Activated CD4-positive, alpha-beta T cell treated with anti-CD3 and anti-CD28 coated beads, Interleukin-2, amount 10 ng/mL, durations not matched to agents 7 days and 5 days (primary cell): ENCODE data around the gene JMJD6. TPM values are rescaled to one million over a fixed set of nuclear protein-coding genes. Genes with fewer than 3 reads are reported as not detected.
"Not testable (repeated sequence)": the region's sequence is repeated elsewhere in the genome, so short reads cannot be mapped to it uniquely, and the experiment has no call there.

ENCODE experiments used
- CTCF ChIA-PET: fragments of 350-600 bp; sonication (Branson Sonifier 250); formaldehyde crosslinking; loops from one replicate; lab custom pipeline; 2021; ENCODE audit warnings: antibody characterized with exemption; lab: Charles Lee
- POLR2A ChIA-PET: fragments of 350-600 bp; sonication (Branson Sonifier 250); formaldehyde crosslinking; loops from one replicate; lab custom pipeline; 2021; ENCODE audit warnings: antibody characterized with exemption; lab: Charles Lee
- DNase-seq: peaks from one replicate; pipeline ENCODE4 v3.0.0-alpha.2; 2020
- H3K27ac Mint-ChIP-seq: one replicate; pipeline ENCODE4 v1.8.0; 2021; ENCODE audit warnings: mild to moderate bottlenecking, moderate library complexity, mixed read lengths
- H3K27me3 Mint-ChIP-seq: one replicate; pipeline ENCODE4 v1.8.0; 2021; ENCODE audit warnings: mixed read lengths
- H3K36me3 Mint-ChIP-seq: one replicate; pipeline ENCODE4 v1.8.0; 2021; ENCODE audit warnings: low read depth, mixed read lengths
- H3K4me1 Mint-ChIP-seq: one replicate; pipeline ENCODE4 v1.8.0; 2021; ENCODE audit warnings: mixed read lengths
- H3K4me3 Mint-ChIP-seq: one replicate; pipeline ENCODE4 v1.8.0; 2021; ENCODE audit warnings: mild to moderate bottlenecking, moderate library complexity, mixed read lengths
- H3K9me3 Mint-ChIP-seq: one replicate; pipeline ENCODE4 v1.8.0; 2021; ENCODE audit warnings: mixed read lengths
- total RNA-seq, 2 experiments: library from RNA; stranded (reverse); gene quantifications; one replicate each; pipeline ENCODE4 v1.2.3, GENCODE V29; 2021

The JMJD6 gene
- total RNA-seq, 2 experiments from 2014 or later: 42.9 to 51.3 TPM

GRCh38 chr17:76745785-76746184 lies 19.4 kb upstream of the JMJD6 start:
- POLR2A ChIA-PET, H3K4me3 Mint-ChIP-seq, DNase-seq, H3K9me3 Mint-ChIP-seq, H3K27me3 Mint-ChIP-seq, H3K27ac Mint-ChIP-seq: not testable (repeated sequence)
- H3K36me3 Mint-ChIP-seq: peaks cover 59% of the 10 kb centered on the region
- CTCF ChIA-PET: interaction anchor here (0.6 to 1.3 kb wide), 2 partner anchors 11 to 32 kb away, joined by 3 to 5 read pairs; no protein-coding TSS in a partner anchor
- peaks cover 21% of the 10 kb centered on the region for H3K4me1 Mint-ChIP-seq

DNA sequence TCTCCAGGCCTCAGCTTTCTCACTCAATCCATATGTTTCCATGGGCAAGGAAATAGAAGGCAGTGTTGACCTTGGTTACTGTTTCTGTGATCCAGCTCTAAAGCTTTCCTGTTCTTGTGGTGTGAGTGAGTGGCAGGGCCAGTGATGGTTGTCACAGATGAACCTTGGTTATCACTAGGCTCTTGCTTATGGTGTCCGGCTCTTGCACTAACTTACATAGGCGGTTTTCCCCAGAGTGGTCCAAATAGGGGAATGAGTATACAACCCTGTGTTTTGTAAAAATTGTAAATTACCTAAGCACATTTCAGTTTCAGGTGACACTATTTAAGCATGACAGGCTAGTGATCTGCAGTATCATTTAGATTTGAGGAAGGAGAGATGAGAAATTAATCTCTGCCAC lies 18.3 kb upstream of the JMJD6 start:
- H3K27me3 Mint-ChIP-seq: no peaks in the 10 kb centered on the region
- no peaks in the 10 kb centered on the region for H3K9me3 Mint-ChIP-seq
- DNase-seq: no peak
- no peak overlapping the region for H3K27ac Mint-ChIP-seq
- H3K36me3 Mint-ChIP-seq: peaks cover 56% of the 10 kb centered on the region
- H3K4me3 Mint-ChIP-seq: no peak overlapping the region
- peaks cover 25% of the 10 kb centered on the region for H3K4me1 Mint-ChIP-seq
- ChIA-PET POLR2A (no interaction called here), CTCF (interaction anchor here (0.5 kb wide), 1 partner anchor 384 kb away, joined by 4 read pairs; no protein-coding TSS in a partner anchor)

- Mint-ChIP-seq H3K36me3 (peaks cover 50% of the 10 kb centered on the region), H3K27me3 (no peaks in the 10 kb centered on the region), H3K27ac (no peak overlapping the region), H3K9me3 (no peaks in the 10 kb centered on the region), H3K4me1 (peaks cover 40% of the 10 kb centered on the region), H3K4me3 (no peak overlapping the region)
- CTCF ChIA-PET: interaction anchor here (0.6 to 0.9 kb wide), 2 partner anchors 10 to 298 kb away, joined by 4 read pairs; no protein-coding TSS in a partner anchor
- no peak for DNase-seq
- POLR2A ChIA-PET: no interaction called here
Measured at GRCh38 chr17:76742958-76743357, 16.6 kb upstream of the JMJD6 start.

GRCh38 chr17:76740329-76741118 lies 14.1 kb upstream of the JMJD6 start:
- peaks cover 34% of the 10 kb centered on the region for H3K4me1 Mint-ChIP-seq
- H3K9me3 Mint-ChIP-seq: no peaks in the 10 kb centered on the region
- H3K27ac Mint-ChIP-seq: no peak overlapping the region
- H3K4me3 Mint-ChIP-seq: no peak overlapping the region
- peaks cover 43% of the 10 kb centered on the region for H3K36me3 Mint-ChIP-seq
- DNase-seq: no peak
- ChIA-PET CTCF (no interaction called here), POLR2A (no interaction called here)
- H3K27me3 Mint-ChIP-seq: no peaks in the 10 kb centered on the region

GRCh38 chr17:76739568-76740115 lies 13.2 kb upstream of the JMJD6 start:
- H3K27ac Mint-ChIP-seq, H3K4me3 Mint-ChIP-seq, H3K9me3 Mint-ChIP-seq, H3K27me3 Mint-ChIP-seq, POLR2A ChIA-PET, DNase-seq: not testable (repeated sequence)
- Mint-ChIP-seq H3K36me3 (peaks cover 44% of the 10 kb centered on the region), H3K4me1 (peaks cover 33% of the 10 kb centered on the region)
- CTCF ChIA-PET: interaction anchor here (1.5 to 2.0 kb wide), 3 partner anchors 8 to 33 kb away, joined by 3 to 9 read pairs (median 5); no protein-coding TSS in a partner anchor

DNA sequence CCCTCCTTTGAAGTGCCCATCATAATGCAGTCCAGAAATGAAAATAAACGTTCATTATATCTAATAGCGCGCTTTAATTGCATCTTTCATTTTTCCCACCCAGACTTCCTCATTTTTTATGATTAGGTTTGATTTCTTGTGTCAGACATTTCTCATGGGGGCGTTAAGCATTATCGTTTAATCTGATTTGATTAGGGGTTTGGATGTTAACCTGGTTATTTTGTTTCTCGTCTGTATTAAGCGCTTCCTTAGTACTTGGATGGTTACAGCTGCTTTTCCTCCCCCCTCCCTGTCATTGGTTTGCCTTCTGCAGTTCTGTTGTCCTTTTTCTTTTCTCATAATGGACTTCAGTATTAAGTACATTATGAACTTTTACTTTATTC lies 12.1 kb upstream of the JMJD6 start:
- POLR2A ChIA-PET: no interaction called here
- DNase-seq: no peak
- Mint-ChIP-seq H3K36me3 (peaks cover 46% of the 10 kb centered on the region), H3K4me3 (peak overlapping the region; percentile 88), H3K27me3 (no peaks in the 10 kb centered on the region), H3K27ac (peak overlapping the region; percentile 99), H3K4me1 (peaks cover 43% of the 10 kb centered on the region), H3K9me3 (no peaks in the 10 kb centered on the region)
- CTCF ChIA-PET: interaction anchor here (0.5 to 2.0 kb wide), 4 partner anchors 9 to 471 kb away, joined by 3 to 9 read pairs (median 4); no protein-coding TSS in a partner anchor

DNA sequence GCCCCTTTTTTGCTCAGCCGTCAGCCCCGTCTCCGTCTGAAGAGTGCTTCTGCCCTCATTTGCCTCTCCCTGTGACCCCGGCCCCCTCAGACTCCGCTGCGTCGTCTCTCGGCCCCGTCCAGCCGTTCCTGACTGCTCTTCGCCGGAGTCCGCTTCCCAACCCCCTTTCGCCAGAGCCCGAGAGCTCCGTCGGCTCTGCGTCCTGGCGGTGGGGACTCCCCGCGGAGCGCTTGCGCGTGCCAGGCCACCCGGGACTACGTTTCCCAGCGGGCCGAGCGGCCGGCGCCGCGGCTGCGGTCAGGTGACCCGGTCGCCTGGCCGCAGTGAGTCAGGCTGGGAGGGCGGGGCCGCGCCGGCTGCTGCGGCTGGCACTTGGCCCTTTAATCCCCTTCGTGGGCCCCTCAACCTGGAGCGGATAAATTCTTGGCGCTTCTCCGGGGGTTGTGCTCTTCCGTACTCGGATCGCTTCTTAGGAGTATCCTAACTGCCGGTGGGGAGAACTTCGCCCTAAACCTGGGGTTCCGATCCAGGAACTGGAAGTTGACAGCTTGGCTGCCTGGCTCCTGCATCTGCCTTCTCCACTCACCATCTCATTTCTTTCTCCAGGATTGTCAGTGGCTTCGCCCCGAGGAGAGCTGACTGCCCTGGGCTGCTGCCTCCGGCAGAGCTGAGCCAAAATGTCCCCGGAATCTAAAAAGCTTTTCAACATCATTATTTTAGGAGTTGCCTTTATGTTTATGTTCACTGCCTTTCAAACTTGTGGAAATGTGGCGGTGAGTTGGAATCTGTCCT lies 11.5 kb upstream of the JMJD6 start, which contains the start of gene MFSD11:
Gene MFSD11 (plus strand): TSS at position 444 of the 792 bp plus-strand sequence. CDS start 234 bp downstream, at position 678.
- H3K27me3 Mint-ChIP-seq: no peaks in the 10 kb centered on the region
- peaks cover 48% of the 10 kb centered on the region for H3K36me3 Mint-ChIP-seq
- peak within 1 kb of the TSS; percentile 99 for H3K27ac Mint-ChIP-seq
- H3K4me1 Mint-ChIP-seq: peaks cover 49% of the 10 kb centered on the region
- peak; percentile 91 for DNase-seq
- POLR2A ChIA-PET: interaction anchor here (0.6 to 1.3 kb wide), 4 partner anchors 10 to 371 kb away, joined by 3 to 5 read pairs (median 4); no protein-coding TSS in a partner anchor
- CTCF ChIA-PET: interaction anchor here (1.2 to 2.0 kb wide), 3 partner anchors 10 to 215 kb away, joined by 4 to 9 read pairs (median 5); no protein-coding TSS in a partner anchor
- peak within 1 kb of the TSS; percentile 88 for H3K4me3 Mint-ChIP-seq
- no peaks in the 10 kb centered on the region for H3K9me3 Mint-ChIP-seq

DNA sequence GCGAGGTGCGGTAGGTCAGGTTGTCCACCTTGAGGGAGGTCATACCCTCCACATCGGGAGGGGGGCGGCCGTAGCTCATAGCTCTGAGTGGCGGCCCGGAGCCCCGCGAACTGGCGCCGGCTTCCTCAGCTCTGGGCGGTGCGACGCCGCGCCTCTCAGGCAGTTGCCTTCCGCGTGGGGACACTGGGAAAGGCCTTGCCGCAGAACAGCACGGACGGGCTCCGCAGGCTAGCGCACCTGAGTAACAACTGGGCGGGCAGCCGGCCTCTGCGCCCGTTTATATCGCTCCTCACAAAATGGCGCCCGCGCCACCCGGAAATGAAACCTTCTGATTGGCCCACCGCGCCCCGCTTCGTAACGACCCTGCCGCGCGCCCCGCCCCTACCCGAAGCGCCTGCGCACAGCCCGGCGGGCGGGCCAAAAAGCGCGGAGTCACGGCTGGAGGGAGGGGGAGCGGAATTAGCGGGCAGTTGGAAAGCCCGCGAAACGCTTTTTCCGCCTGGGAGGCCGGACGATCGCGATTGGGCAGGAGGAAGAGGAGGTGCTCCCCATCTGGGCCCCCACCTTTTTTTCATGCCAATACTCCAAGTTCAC lies 10.8 kb upstream of the JMJD6 start, which contains the start of gene SRSF2:
Gene SRSF2 (minus strand): TSS at position 250 of the 594 bp plus-strand sequence. CDS start 171 bp downstream, at position 79.
- Mint-ChIP-seq H3K27me3 (no peaks in the 10 kb centered on the region), H3K36me3 (peaks cover 49% of the 10 kb centered on the region), H3K9me3 (no peaks in the 10 kb centered on the region), H3K4me3 (peak within 1 kb of the TSS; percentile 88), H3K4me1 (peaks cover 52% of the 10 kb centered on the region), H3K27ac (peak within 1 kb of the TSS; percentile 99)
- ChIA-PET POLR2A (interaction anchor here (0.6 to 1.3 kb wide), 4 partner anchors 10 to 372 kb away, joined by 3 to 4 read pairs (median 4); no protein-coding TSS in a partner anchor), CTCF (interaction anchor here (0.9 to 2.0 kb wide), 4 partner anchors 9 to 215 kb away, joined by 3 to 9 read pairs (median 4); no protein-coding TSS in a partner anchor)
- DNase-seq: peak; percentile 99

DNA sequence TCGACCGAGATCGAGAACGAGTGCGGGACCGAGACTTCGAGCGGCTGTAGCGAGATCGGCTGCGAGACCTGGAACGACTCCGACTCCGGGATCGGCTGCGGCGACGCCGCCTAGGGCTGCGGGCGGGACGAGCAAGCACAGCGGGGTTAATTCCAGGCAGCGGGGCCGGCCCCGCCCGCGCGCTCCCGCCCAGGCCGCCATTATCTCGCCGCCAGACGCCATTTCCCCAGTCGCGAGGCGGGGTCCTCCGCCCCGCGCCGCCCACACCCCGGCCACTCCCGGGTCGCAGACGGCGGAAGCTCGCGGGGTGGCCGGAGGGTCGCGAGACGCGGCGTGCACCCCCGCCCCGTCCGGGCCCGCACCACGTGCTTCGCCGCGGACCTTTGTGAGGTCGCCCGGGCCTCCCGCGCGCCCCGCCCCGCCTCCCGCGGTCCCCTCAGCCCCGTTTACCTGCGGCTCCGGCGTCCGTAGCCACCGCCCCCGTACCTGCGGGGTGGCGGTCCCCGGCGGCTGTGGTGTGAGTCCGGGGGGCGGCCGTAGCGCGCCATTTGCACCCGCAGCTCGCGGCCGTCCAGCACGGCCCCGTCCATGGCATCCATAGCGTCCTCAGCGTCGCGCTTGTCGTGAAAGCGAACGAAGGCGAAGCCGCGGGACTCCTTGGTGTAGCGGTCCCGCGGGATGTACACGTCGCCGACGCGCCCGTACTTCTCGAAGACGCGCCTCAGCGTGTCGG lies 10.1 kb upstream of the JMJD6 start:
- H3K27me3 Mint-ChIP-seq: no peaks in the 10 kb centered on the region
- peaks cover 48% of the 10 kb centered on the region for H3K36me3 Mint-ChIP-seq
- ChIA-PET POLR2A (interaction anchor here (1.0 to 1.3 kb wide), 2 partner anchors 9 to 44 kb away, joined by 3 to 4 read pairs; no protein-coding TSS in a partner anchor), CTCF (interaction anchor here (0.9 to 1.2 kb wide), 3 partner anchors 9 to 214 kb away, joined by 3 to 4 read pairs (median 4); no protein-coding TSS in a partner anchor)
- peak overlapping the region; percentile 99 for H3K27ac Mint-ChIP-seq
- peak; percentile 71 for DNase-seq
- H3K9me3 Mint-ChIP-seq: no peaks in the 10 kb centered on the region
- peaks cover 52% of the 10 kb centered on the region for H3K4me1 Mint-ChIP-seq
- peak overlapping the region; percentile 88 for H3K4me3 Mint-ChIP-seq

- Mint-ChIP-seq H3K4me3 (peak overlapping the region; percentile 88), H3K36me3 (peaks cover 47% of the 10 kb centered on the region), H3K27ac (peak overlapping the region; percentile 90), H3K9me3 (no peaks in the 10 kb centered on the region), H3K4me1 (peaks cover 53% of the 10 kb centered on the region), H3K27me3 (no peaks in the 10 kb centered on the region)
- ChIA-PET POLR2A (no interaction called here), CTCF (interaction anchor here (1.1 to 1.3 kb wide), 2 partner anchors 8 to 22 kb away, joined by 3 to 4 read pairs; no protein-coding TSS in a partner anchor)
- no peak for DNase-seq
Measured at GRCh38 chr17:76735586-76736348, 9.4 kb upstream of the JMJD6 start.
